CD4-positive, alpha-beta T cell treated with Interferon alpha-2 for 1 hour (primary cell): ENCODE data around the gene ANKRA2.
"Not testable (repeated sequence)": the region's sequence is repeated elsewhere in the genome, so short reads cannot be mapped to it uniquely, and the experiment has no call there.

ENCODE experiments used
- DNase-seq, 2 donors: peaks; one replicate each; pipeline ENCODE4 v3.0.0-alpha.2; 2020 to 2022

Gene ANKRA2

GRCh38 chr5:73545403-73545779, 20.0 kb downstream of the ANKRA2 start:
- no peak for DNase-seq

DNA sequence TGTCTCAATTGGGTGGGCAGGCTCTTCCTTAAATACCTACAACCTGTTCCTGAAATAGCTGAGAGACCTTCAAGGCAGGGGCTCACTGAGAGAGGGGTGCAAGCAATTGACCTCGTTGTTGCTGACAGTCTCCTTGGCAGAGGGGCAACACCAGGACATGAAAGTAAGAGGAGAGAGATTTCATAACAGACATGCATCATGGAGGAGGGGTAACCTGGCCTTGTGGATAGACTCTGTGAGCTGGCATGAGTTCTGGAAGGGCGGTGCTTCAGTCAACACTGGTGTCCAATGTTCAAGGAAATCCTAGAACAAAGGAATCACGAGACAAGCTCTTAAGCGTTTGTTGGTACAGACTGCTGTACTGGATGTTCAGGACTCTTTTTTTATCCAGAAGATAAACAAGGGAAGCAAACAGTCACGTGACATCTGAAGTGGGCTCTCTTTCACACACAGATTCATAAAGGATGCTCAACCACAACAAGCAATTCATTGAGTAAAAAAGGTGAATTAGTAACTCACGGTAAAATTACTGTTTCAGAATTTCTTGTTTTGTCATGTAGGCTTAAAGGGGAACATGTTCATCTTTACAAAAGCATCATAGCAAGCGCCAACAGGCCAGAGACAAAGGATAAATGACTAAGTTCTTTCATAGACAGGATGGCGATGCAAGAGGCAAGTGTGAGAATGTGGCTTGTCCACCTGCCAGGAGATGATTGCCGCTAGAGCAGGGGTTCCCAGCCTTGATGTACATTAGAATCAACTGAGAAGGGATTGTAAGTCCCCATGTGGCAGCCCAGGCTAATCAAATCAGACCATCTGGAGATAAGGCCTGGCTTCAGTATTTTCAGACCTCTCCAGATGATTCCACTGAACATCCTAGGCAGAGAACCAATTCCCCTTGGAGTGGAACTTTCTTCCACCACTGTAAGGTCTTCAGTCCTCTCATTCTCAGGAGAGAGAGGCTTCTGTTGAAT, 20.7 kb downstream of the ANKRA2 start:
- no peak for DNase-seq

GRCh38 chr5:73542020-73542419, 23.4 kb downstream of the ANKRA2 start:
- DNase-seq = no peak

DNA sequence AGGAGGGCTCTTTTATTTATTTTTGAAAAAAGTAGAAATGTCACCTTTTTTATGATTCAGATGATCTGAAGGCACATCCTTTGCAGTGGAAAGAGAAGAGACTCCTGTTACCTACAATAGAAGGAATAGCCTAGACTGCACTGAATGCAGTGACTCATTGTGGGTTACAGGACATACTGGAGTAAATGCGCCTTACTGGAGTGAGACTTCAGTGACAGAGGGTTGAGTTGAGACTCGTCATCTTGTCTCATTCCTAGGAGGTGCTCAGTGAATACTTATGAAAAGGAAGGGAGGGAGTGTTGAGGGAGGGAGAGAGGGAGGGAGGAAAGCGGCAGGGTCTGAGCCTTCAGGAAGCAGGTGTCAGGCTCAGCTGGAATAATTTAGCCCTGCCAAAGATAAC, 25.2 kb downstream of the ANKRA2 start:
- no peak for DNase-seq

DNA sequence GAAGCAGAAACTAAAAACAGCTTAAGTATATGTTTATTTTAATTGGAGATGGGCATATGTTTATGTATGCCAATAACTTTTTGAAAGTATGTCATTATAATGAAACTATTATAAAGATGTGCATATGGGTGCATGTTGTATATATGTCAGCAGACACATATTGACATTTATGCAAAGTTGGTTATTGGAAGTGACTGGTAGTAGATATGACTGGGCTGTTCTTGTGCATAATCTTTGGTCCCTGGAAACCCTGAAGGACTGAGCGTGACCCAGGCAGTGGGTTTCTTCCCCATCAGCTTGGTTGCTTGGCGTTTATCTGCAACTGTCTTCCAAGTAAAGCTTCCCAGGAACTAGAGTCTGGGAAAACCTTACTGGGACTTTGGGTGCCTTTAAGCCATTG, 25.7 kb downstream of the ANKRA2 start:
- DNase-seq = no peak

DNA sequence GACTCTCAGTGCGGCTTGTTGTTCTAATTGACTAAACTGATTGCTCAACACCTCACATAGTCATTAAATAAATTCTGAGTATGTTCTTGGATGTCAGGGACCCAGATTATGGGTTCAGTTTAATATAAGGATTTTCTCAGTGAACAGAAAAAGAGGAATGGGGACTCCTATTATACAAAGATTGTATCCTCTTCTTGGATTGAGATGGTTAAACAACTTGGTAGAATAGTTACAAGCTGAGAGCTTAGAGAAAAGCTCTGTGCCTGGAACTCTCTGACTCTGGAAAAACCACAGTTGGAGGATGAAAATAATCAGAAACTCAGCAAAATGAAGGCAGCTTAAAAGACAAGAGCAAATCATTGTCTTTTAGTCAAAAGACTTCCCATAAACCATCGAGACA, 30.5 kb downstream of the ANKRA2 start:
- no peak for DNase-seq

- DNase-seq = no peak
Observed at GRCh38 chr5:73534011-73534644, 31.3 kb downstream of the ANKRA2 start.

DNA sequence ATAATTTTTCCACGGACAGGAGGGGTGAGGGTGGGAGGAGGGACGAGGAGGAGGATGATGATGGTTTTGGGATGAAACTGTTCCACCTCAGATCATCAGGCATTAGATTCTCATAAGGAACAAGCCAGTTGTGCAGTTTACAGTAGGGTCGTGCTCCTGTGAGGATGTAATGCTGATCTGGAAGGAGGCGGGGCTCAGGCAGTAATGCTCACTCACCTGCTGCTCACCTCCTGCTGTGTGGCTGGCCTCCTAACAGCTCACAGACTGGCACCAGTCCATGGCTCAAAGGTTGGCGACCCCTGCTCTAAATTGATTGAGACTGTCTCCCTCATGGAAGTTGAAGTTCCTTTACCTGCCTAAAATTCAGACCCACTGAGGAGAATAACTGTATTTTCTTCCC, 33.2 kb downstream of the ANKRA2 start:
- DNase-seq = no peak

DNA sequence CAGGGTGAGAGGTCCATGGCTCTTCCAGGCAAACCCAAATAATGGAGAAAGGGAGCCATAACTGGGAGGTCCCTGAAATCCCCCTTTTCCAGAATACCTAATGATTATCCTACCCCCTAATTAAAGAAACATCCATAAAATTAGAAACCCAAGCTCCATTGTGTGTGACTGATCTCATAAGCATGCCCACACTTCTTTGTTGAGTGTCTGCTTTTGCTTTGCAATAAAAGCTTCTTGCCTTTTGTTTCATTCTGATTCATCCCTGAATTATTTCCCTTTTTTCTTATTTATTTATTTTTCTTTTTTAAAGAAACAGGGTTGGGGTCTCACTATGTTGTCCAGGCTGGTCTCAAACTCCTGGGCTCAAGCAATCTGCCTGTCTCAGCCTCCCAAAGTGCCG, 34.1 kb downstream of the ANKRA2 start:
- DNase-seq = no peak

DNA sequence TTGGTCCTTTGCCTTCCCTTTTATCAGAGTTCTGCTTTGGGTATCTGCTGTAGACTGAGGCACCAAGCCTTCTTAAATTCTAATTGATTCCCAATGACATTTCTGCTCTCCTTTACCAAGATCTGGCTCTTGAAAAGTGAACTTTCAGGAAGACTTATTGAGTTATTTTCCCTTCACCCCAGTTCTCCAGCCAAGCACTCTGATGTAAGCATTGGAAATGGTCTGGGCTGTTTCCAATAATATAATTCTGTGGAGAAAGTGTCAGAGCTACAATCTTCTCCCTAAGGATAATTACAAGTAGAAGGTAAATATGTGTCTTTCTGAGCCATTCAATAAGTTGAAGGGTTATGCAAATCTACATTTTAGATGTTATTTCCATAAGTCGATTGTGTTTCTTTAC, 36.4 kb downstream of the ANKRA2 start:
- no peak for DNase-seq

GRCh38 chr5:73528248-73528647, 37.2 kb downstream of the ANKRA2 start:
- DNase-seq = no peak

DNA sequence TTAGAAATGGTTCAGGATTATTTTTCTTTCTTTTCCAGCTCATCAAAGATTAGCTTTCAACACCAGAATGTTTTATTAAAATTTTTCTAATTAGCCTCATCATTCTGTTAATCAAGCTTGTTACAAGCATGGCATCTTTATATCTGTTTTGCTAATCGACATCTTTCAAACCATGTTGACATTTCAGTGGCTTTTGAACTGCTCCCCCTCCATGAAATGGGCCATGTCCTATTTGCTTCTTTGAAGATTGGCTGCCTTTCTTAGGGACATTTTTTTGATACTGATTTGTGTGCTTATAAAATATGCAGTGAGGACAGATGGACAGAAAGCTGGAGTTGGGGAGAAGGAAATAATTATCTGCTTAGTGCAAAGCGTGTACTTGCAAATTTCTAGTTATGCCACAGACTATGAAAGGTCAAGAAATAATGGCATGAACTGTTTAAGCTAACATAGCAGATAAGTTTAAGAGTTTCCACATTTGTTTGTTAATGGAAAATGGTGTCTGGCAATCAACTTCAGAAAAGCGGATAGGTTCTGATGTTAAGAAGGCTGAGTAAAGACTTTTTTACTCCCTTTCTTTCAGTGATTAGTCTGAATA, 39.7 kb downstream of the ANKRA2 start:
- DNase-seq = no peak

DNA sequence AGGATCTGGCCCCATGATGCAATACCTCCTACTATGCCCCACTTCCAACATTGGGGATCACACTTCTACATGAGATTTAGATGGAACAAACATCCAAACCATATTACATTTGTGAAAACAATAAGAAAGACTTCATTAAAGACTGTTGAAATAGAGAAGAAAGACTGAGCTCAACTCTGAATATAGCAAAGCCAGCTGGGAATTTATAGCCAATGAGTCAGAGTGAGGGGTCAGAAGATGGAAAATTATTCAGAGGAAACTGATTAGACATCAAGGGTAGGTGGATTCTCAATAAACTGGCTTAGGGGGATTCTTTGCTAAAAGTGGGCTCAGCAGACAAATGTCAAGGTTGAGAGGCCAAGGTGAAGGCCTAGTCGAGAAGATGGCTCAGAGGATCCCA, 41.6 kb downstream of the ANKRA2 start:
- DNase-seq = no peak

DNA sequence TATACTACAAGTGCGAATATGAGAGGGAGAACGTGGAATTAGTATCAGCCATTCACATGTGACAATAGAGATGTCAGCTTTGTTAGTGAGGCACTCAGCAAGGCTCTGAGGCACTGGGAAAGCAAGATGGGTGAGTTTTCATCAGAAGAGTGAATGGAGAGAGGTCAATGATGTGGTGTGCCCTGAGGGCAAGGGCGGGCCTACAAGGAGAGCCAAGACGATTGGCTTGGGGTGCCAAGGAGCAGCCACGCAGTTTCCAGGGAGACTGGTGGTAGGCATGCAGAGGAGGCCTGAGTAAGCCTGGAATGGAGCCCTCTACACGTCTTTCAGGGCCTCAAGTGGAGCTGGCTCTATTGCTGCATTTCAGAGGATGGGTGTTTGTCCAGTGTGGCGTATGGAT, 42.5 kb downstream of the ANKRA2 start:
- DNase-seq = no peak

DNA sequence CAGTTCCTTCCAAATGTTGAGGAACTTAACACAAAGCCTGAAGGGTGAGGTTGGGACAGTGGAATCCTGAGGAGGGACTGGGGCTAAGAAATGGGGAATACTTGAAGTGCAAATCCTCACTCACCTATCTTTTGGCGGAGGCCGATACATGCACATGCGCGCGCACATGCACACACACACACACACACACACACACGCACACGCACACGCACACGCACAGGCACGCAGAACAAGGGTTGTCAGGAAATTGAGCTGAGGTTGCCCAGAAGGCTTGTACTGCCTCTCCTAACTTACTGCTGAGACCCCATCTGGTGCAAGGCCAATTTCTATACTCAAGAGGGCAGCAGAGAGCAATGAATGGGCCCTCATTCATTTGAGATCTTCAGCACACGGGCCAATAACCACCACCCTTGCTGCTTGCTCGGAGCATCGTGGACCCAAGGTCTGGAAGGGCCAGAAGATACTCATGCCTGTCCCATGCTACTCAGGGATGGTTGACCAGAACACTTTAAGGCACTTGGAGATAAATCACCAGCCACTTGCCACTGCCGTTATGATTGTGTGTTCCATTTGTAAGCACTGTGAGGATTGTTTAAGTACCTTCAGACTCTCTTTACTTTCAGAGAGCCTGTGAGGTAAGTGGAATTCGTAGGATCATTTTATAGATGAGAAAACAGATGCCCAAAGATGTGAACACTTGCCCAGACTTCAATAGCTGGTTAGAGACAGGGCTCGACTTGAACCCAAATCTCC, 45.7 kb downstream of the ANKRA2 start:
- DNase-seq = peak; percentile 75 to 86

DNA sequence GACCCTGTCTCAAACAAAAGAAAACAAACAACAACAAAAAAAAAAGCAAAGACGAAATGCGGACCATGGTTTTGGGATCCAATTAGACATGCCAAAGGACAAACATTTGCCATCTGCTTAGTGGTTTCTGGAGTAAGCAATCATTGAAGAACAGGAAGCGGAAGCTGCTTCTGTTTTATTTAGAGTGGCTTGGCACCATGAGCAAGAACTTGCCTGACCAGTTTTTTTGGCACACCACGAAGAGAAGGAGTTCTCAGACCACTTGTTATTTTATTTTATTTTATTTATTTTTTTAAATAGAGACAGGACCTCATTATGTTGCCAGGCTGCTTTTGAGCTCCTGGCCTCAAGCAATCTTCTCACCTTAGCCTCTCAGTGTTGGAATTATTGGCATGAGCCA, 50.2 kb downstream of the ANKRA2 start:
- DNase-seq = no peak

DNA sequence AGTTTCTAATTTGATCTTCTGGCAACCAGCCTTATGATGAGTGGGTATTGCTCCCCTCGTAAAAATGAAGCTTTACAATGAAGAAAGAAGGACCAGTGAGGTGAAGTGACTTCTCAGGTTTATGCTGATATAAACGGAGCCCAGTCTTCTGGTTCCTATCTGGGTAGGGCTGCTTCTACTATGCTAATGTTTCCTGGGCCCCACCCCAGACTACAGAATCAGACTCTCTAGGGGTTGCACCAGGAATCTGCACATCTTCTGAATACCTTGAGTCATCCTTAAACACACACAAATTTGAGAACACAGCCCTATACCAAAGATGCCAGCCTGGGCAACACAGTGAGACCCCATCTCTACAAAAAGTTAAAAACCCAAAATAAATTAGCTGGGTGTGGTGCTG, 51.0 kb downstream of the ANKRA2 start:
- no peak for DNase-seq

- no peak for DNase-seq
Observed at GRCh38 chr5:73513996-73514395, 51.4 kb downstream of the ANKRA2 start.

- not testable (repeated sequence) for DNase-seq
Observed at GRCh38 chr5:73508521-73508920, 56.9 kb downstream of the ANKRA2 start.

DNA sequence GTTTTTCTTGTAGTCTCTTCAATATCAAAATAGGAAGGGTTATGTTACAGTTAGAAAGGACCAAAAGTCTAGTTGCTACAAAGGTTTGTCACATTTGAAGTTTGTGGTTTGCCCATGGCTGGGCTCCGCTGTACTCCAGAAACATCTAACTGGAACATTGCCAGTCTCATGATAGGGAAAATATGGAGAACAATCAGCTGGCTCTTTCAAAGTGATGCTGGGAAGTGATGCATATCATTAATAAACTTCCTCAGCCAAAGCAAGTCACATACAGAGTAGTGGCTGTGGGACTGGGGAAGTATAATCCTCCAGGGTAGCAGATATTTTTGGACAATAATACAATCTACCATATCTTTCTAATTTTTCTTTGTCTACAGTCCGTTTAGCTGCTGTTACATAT, 58.4 kb downstream of the ANKRA2 start:
- DNase-seq = no peak

DNA sequence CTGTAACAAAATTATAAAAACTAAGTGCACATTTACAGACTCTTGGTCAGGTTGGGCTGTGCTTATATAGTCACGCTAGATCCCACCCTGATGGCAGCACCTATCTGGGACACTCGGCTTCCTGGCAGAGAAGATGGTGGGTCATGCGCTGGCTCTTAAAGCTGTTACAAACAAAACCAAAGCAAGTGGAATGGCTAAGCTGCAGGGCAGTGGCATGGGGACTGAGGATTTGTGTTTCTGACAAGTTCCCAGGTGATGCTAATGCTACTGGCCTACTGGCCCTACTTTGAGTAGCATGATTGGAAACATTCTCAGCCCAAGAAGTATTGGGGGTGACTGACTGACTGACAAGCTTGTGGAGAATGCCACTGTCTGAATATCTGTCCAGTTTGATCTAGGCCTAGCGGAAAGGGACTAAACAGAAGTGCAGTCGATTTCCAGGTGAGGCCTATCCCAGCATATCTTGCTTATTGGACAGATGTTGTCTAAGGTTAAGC, 58.9 kb downstream of the ANKRA2 start:
- no peak for DNase-seq
